Fibroblast of peridontal ligament (primary cell): Measurements from ENCODE around the gene ERAP2.
"Not testable (repeated sequence)": the region's sequence is repeated elsewhere in the genome, so short reads cannot be mapped to it uniquely, and the experiment has no call there.

Experiments
- DNase-seq: peaks from one replicate; pipeline ENCODE4 v3.0.0-alpha.2; 2010; ENCODE audit errors: extremely low read depth

The ERAP2 gene

DNA sequence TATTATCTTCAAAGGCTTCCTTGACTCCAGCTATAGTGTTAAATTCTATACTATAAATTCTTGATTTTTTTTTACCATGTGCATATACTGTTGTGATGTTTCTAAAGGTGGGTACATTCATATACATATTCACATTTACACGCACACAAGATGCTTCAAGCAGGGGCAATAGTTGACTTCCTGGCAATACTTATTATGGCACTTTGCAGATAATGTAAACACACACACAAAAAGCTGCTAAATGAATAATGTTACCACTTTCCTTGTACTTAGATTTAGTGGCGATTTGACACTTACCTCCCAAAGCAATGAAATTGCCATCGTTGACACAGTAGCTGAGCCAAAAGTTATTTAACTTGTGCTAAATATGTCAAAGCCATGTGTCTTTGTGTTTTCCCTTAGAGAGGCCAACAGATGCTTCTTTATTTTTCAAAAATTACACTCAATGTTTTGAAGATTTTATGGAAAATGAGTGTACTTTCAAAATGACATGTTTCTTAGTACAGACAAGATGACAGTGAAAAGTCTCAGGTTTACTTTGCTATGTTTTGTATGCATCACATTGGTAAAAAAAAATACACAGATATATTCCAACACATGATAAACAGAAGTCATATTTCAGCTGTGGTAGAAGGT is 12.2 kb upstream of the ERAP2 start:
- no peak for DNase-seq

DNA sequence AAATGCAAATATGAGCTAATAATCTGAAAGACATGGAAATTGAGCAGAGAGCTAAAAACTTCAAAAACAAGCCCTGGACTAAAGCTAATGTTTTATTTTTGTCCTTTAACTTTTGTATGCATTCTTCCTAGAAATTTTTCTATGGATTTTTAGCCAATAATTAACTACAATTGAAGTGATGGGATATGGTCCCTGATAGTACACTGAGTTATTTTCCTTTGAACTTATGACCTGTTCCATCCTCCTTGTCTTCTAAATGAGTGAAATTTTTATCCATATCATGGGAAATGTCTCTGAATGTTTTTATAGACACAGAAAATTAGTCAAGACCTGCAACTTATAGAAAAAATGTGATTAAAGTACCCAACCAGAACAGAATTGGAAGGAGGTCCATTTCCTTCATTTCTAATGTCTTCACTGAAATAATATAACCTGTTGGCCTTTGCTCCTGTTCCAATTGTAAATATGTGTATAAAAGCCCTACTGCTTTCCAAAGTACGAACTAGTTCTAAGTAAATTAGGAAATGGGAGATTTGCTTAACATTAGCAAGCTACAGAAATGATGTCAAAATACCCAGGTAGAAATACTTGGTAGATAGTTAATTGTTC is 11.3 kb upstream of the ERAP2 start:
- DNase-seq = no peak

DNA sequence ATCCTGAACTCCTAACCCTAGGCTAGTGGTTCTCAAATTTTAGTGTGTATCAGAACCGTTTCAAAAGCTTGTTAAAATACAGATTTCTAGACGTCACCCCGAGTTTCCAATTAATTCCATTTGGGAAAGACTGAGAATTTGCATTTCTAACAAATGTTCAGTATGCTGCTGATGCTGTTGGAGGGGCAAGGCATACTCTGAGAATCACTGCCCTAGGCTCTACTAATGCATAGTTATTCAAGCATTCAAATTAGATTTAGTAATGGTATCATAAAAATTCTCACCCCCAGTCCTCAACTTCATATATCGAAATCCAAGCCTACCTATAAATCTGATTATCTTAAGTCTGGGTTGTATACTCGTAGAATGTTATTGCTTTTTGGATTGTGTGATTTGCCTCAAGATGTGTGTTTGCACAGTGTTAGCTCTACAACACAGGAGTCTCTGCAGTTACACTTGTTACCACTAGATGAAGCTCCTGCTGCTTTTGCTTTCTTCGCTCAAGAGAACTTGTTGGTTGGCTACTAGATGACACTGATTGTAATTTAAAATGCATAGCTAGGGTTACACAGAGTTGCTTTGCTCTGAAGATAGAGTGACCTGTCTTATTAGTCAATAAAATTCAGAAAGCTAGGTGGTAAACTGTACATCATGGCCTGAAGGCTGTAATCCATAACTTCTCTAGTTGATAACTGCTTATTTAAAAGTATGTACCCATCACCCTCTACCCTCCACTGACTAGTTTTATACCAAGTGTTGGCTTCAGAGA is 7.5 kb upstream of the ERAP2 start:
- DNase-seq = peak; percentile 79

DNA sequence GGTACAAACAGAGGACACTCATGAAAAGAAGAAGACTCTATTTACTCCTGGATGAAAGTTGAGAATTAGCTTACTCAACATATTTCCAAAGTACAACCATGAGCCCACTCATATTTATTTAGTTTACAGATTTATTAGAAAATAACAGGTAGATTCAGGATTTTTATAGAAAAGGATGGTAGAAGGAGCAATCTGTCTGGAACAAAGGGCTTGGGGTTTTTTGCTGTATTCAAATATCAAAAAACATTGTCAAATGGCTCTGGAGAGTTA is 7.0 kb upstream of the ERAP2 start:
- DNase-seq = no peak

DNA sequence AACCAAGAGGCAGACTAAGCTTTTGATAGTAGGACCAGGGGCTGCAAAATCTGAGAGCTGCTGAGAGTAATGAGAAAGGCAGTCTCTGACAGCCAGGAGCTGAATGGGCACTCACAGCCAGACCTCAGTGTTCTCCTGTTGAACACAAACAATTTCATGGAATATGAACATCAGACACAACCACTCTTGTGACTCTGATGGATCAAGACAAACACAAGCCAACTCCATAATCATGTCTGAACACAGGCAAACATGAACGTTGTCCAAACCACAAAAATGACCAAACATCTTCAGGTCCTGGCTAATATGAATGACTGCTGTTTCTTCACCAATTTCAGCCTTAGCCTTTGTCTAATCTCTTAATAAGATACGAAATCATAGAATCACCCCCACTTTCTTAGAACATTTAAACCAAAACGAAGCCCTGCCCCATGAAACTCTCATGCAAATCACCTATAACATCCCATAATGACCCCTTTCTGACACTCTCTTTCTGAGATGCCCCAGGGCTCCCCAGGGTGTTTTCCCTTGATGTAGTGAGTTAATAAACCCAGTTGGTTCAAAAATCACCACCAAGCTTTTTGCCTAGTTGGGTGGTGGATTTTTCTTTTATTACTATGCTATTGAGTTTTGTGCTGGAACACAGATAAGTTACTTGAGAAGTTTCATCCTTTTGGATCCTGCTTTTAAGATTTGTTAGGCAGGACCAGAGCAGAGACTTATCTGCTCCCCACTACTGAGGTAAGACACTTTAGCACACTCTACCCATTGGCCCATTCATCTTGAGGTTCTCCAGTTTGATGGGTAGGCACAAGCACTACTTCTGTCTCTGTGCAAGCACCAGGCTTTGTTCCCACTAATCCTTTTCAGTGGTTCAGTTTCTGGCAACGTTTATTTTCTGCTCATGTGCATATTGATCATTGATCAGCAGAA is 5.9 kb upstream of the ERAP2 start:
- peak; percentile 54 for DNase-seq

DNA sequence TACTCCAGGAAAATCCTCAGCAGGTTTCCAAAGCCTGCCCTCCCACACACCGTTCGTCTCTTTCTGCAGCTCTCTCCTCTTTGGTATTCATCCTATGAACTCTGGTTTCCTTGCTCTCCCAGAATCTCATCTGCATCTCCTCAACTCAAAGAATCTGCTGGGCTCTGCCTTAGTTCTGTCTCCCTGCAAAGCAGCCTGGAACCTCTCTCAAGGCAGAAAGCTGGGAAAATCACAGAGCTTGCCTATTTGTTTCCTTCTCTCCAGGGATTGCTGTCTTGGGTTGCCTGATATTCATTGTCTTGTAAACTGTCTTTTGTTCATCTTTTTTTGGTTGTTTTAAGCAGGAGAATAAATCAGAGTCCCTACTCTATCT is 5.3 kb upstream of the ERAP2 start:
- no peak for DNase-seq

DNA sequence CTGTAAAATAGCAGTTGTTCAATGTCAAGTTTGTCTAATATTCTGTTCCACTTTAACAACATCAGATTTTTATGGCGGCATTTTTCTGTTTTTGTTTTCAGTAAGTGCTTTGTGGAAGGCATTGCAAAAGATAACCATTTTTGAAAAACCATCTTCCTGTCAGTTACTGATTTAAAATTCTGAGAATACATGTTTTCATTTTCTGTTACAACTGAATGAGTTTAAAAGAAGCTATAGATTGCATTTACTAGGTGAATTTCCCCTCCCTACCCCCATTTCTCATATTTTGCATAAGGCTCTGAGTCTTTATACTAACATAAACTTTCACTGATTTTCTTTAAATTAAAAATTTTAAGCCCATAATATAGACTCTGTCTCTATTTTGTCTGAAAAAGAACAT is 4.6 kb upstream of the ERAP2 start:
- no peak for DNase-seq

DNA sequence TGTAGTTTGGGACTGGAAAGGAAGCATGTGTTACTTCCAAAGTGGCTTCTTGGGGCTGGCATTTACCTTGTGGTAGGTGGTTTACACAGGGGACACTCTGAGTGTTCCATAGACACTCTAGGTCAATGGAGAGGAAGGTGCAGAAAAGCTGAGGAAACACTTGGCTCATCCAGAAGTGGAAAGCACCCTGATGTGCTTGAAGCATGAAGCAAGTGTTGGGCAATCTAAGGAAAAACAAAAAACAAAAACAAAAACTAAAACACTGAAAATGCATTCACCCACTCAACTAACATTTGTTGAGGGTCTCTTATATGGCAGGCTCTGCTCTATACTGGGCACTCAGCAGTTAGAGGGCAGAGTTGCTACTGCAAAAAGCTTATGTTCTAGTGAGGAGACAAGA is 2.9 kb upstream of the ERAP2 start:
- no peak for DNase-seq

DNA sequence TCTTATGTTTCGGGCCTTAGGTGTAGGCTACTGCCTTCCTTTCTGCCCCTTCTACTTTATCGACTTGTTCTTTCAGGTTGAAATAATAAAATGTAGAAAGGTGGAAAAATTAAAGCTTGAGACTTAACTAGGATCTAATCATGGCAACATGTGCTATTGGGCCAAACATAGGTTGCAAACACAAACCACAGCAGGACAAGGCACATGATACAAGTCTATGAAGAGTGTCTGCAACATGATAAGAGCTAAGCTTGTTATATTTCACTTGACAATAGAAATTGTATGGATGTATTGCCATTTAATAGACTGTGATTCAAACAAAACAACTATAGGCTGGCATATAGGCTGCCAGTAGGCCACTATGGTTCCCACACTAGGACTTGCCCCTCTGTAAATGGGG is 1.7 kb upstream of the ERAP2 start:
- no peak for DNase-seq

DNA sequence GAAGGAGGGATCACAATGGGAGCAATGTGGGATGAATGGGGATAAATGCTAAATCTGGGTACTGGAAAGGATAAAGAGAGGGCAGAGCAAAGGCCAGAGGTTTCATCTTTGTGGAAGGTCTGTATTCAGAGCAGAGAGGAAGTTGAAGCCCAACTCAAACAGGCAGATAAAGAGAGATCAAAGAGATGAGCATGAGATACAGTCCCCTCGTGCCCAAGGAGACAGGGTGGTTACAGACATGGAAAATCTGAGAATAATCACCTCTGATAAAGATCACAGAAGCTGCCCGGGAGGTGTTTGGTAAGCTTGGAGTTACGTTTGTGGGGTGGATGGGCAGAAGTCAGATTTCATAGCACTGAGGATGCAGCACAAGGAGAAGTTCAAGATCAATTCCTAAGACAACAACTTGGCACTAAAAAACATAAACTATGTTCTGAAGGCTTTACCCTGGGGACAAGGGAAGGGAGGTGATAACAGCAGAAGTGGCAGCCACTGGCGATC is 459 bp upstream of the ERAP2 start:
- no peak for DNase-seq

DNA sequence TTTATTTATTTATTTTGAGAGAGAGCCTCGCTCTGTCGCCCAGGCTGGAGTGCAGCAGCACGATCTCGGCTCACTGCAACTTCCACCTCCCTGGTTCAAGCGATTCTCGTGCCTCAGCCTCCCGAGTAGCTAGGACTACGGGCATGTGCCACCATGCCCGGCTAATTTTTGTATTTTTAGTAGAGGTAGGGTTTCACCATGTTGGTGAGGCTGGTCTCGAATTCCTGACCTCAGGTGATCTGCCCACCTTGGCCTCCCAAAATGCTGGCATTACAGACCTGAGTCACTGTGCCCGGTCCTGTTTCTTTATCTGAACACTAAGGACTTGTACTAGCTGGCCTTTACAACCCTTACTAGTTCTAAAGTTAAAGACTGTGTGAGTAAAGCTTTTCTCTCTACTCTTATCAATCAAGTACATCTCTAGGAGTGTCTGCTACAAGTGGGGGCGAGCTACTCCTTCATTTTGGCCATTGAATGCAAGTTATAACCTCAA is 723 bp downstream of the ERAP2 start:
- DNase-seq = not testable (repeated sequence)

DNA sequence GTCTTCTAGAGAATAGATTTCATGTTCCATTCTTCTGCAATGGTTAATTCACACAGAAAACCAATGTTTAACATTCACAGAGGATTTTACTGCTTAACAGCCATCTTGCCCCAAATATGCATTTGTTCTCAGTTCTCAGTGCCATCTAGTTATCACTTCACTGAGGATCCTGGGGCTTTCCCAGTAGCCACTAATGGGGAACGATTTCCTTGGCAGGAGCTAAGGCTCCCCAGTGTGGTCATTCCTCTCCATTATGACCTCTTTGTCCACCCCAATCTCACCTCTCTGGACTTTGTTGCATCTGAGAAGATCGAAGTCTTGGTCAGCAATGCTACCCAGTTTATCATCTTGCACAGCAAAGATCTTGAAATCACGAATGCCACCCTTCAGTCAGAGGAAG is 3.4 kb downstream of the ERAP2 start:
- DNase-seq = no peak

DNA sequence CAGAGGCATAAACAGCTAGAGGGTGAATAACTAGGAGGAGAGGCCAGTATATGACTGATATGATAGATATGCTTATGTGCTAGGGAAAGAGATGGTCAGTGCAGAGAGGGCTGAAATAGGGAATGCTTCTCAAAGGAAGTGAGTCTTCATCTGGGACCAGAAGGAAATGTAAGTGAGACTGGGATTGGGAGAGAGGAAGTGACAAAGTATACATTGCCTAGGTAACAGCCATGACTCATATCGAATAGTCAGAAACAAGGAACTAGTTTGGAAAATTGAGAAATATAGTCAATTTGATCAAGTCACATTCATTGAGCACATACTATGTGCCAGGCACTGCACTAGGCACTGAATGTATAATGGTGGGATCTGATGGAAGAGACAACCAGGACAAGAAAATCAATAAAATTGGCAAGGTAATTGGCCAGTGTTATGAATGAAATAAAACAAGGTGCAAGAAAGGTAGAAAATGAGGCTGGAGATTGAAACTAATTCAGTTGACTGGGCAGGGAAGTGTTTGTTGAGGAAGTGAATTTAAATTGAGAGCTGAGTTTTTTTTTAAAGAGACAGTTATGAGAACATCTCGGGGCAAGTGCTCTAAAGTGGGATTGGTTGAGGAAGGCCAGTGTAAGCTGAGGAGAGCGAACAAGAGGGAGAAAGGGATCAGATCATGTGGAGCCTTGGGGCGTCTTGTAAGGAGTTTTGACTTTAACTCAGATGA is 4.3 kb downstream of the ERAP2 start:
- DNase-seq = peak; percentile 49

DNA sequence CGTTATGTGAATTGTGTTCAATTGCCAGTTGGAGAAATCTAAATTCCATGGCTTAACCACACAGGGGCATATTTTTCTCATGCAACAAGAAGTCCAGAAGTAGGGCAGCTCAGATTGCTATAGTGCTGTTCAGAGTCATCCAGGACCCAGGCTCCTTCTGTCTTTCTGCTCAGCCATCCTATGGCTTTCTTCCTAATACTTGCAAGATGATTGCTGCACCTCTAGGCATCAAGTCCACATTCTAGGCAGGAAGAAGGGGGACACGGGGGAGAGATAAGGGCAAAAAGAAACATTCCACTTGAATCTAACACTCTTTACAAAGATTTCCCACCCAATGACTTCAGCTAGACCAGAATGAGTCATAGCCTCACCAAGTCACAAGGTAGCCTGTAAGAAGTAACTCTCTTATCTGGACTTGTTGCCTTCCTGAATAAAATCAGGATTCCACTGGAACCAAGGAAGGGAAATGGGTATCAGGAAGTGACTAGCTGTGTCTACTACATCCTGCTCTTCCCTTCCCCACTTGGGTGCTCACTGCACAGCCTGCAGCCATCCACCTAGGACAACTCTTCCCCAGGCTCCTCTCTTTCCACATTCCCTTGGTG is 5.3 kb downstream of the ERAP2 start:
- DNase-seq = peak; percentile 53

DNA sequence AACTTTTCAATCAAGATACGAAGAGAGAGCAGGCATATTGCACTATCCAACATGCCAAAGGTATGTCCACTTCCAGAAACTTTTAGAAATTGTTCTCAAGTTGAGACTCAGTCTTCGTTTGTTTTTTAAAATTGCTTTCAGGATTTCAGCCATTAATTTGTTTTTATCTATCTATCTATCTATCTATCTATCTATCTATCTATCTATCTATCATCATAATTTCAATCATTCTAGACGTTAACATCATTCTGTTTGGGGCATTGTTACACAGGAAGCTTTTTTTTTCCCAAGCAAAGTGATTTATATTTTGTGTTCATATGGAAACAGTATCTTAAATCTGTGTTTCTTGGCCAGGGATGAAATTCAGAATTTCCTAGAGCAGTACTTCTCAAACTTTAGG is 7.6 kb downstream of the ERAP2 start:
- no peak for DNase-seq

DNA sequence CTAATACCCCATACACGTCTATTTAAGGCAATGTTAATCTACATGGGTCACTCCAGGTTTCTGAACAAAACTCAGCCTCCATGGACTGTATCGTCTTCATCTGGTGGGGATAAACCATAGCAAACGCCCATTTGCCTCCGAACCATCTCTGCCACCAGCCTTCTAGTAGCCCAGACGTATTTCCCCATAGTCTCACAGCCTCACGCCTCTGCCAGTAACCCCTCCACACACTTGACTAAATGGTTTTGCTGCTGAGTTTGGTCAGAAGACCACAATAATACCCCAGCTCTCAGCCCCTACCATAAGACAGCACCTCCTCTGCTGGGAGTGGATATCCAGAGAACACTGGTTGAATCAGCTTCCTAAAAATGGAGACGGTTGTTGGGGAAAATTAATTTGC is 8.7 kb downstream of the ERAP2 start:
- no peak for DNase-seq

DNA sequence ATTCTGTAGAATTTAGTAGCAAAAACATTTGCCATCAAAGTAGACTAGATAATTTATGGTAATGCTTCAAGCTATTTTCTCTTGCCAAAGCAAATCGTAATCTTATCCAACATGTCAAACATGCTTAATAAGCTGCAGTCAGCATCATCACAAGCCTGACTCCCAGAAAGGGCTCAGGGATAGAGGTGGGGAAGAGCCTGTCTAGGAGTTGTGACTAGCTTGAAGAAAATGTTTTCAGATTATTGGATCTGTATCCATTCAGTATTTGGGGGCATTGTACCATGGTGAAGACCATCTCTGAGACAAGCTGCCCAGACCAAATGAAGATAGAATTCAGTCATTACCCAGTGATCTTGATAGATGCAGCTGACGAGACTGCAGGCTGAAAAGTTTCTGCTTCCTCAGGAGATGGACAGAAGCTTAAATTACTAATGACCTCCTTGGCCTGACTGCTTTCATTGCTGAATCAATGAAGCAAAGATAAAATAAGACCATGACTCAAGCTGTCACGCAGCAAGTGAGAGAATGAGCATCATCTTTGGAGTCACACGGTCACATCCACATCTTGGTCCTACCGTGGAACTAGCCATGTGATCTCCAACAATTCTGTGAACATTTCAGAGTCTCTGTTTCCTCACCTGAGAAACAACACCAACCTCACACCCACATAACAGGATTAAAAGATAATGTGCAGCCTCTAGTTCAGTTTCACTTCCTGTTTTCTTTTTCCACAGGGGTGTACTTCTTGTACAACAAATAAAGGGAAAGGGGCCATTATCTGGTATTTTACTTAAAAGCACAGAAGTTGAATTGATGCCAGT is 9.4 kb downstream of the ERAP2 start:
- no peak for DNase-seq

DNA sequence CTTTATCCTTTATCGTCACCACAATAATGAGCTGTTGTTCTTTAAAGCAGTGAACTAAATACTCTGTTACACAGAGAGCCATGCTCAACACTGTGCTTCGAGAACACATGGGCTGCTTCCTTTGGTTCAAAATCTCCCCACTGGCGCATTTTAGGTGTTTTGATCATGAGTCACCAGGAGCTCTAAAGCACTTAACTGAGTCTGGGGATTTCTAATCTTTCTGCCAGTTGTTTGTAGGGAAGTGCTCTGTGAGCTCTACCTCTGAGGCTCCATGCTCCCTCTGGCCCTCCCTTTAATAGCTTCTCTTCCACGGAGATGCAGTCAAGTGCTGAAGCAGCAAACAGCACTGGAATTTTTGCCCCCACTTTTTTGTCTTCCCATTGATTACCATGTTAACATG is 17.0 kb downstream of the ERAP2 start:
- peak; percentile 75 for DNase-seq

DNA sequence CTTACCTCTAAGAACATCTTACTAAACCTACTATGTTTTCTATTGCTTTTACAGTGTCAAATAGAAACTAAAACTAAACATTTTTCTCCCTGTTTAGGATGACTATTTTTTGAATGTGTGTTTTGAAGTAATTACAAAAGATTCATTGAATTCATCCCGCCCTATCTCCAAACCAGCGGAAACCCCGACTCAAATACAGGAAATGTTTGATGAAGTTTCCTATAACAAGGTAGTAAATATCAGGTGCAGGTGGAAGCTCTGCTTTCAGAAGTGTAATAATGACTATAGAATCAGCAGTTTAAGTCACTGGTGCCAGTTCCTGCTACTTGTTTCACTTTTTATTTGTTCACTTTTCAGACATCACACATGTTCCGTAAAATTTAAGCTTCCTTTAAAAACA is 20.0 kb downstream of the ERAP2 start:
- DNase-seq = no peak

DNA sequence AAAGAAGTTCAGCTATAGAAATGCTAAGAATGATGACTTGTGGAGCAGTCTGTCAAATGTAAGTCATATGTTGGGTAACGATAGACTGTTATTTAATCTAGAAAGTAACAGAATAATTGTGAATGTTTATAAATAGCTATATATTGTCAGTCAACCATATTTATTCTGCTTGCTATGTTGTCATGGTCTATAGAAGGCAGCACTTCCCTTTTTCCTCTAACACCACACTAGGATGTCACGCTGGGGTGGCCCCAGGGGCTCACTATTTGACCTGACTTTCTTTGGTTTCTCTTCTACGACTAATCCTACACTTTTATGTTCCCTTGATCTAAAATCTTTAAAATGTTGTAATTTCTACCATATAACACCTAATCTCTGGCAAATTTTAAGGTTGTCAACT is 20.5 kb downstream of the ERAP2 start:
- no peak for DNase-seq
